H9 (cell line): ENCODE data around the gene ZFYVE28. TPM values are rescaled to one million over a fixed set of nuclear protein-coding genes. Genes with fewer than 3 reads are reported as not detected.
A peak's percentile ranks its signal among the peaks of the same experiment; 100 is the strongest.

Experiments used
- DNase-seq: peaks from one replicate; pipeline ENCODE4 v3.0.0-alpha.2; 2017
- H2AFZ ChIP-seq: one replicate; pipeline ENCODE4 v1.6.1; 2013; ENCODE audit warnings: mild to moderate bottlenecking, low read length, control low read depth, moderate library complexity
- H2AK5ac ChIP-seq: 2 replicates; pipeline ENCODE4 v1.6.1; 2013; ENCODE audit warnings: low read length, control low read depth, mixed read lengths; ENCODE audit not compliant: insufficient read length
- H2BK120ac ChIP-seq: one replicate; pipeline ENCODE4 v1.6.1; 2013; ENCODE audit warnings: low read depth, mild to moderate bottlenecking, low read length, control low read depth, inconsistent platforms; ENCODE audit not compliant: poor library complexity, severe bottlenecking
- H2BK12ac ChIP-seq: 2 replicates; pipeline ENCODE4 v1.6.1; 2013; ENCODE audit warnings: low read length, control low read depth, mixed read lengths, low read depth; ENCODE audit not compliant: insufficient read length
- H2BK15ac ChIP-seq: 2 replicates; pipeline ENCODE4 v1.6.1; 2013; ENCODE audit warnings: low read depth, low read length, control low read depth
- H2BK20ac ChIP-seq: one replicate; pipeline ENCODE4 v1.6.1; 2013; ENCODE audit warnings: low read depth, mild to moderate bottlenecking, low read length, control low read depth, inconsistent platforms; ENCODE audit not compliant: poor library complexity, severe bottlenecking
- H2BK5ac ChIP-seq: 2 replicates; pipeline ENCODE4 v1.6.1; 2013; ENCODE audit warnings: low read length, control low read depth, mixed read lengths; ENCODE audit not compliant: insufficient read length
- H3K14ac ChIP-seq: 2 replicates; pipeline ENCODE4 v1.6.1; 2013; ENCODE audit warnings: low read length, control low read depth; ENCODE audit not compliant: insufficient read depth
- H3K18ac ChIP-seq: 2 replicates; pipeline ENCODE4 v1.6.1; 2013; ENCODE audit warnings: low read depth, mild to moderate bottlenecking, mixed read lengths, low read length, control low read depth; ENCODE audit not compliant: insufficient read length
- H3K23ac ChIP-seq: 2 replicates; pipeline ENCODE4 v1.6.1; 2013; ENCODE audit warnings: low read length, control low read depth, mixed read lengths, low read depth; ENCODE audit not compliant: insufficient read length
- H3K23me2 ChIP-seq: 2 replicates; pipeline ENCODE4 v1.6.1; 2013; ENCODE audit warnings: low read depth, mild to moderate bottlenecking, mixed read lengths, low read length, control low read depth; ENCODE audit not compliant: insufficient read length, poor library complexity, severe bottlenecking
- H3K27ac ChIP-seq: 2 replicates; pipeline ENCODE4 v1.5.1; 2013; ENCODE audit warnings: low read length, control low read depth, mixed read lengths, low read depth; ENCODE audit not compliant: insufficient read length
- H3K27me3 ChIP-seq: 2 replicates; pipeline ENCODE4 v1.6.1; 2013; ENCODE audit warnings: low read length, control low read depth, inconsistent platforms; ENCODE audit not compliant: insufficient read depth
- H3K4ac ChIP-seq: 2 replicates; pipeline ENCODE4 v1.6.1; 2013; ENCODE audit warnings: low read depth, mild to moderate bottlenecking, control low read depth, inconsistent platforms, low read length, moderate library complexity
- H3K4me1 ChIP-seq: 2 replicates; pipeline ENCODE4 v1.6.1; 2013; ENCODE audit warnings: low read length, control low read depth, inconsistent platforms; ENCODE audit not compliant: insufficient read depth
- H3K4me2 ChIP-seq: 2 replicates; pipeline ENCODE4 v1.6.1; 2013; ENCODE audit warnings: low read length, control low read depth, mixed read lengths; ENCODE audit not compliant: insufficient read length, insufficient read depth
- H3K56ac ChIP-seq: 2 replicates; pipeline ENCODE4 v1.6.1; 2013; ENCODE audit warnings: low read depth, mild to moderate bottlenecking, mixed read lengths, low read length, control low read depth; ENCODE audit not compliant: insufficient read length
- H3K79me1 ChIP-seq: 2 replicates; pipeline ENCODE4 v1.6.1; 2013; ENCODE audit warnings: low read depth, mild to moderate bottlenecking, moderate library complexity, low read length, control low read depth, inconsistent platforms; ENCODE audit not compliant: insufficient read depth, poor library complexity, severe bottlenecking
- H3K79me2 ChIP-seq: 2 replicates; pipeline ENCODE4 v1.6.1; 2013; ENCODE audit warnings: low read length, control low read depth, inconsistent platforms; ENCODE audit not compliant: insufficient read depth
- H3K9ac ChIP-seq: 2 replicates; pipeline ENCODE4 v1.6.1; 2013; ENCODE audit warnings: low read length, control low read depth, mixed read lengths; ENCODE audit not compliant: insufficient read length; ENCODE audit errors: extremely low read depth
- H3K9me3 ChIP-seq: one replicate; pipeline ENCODE4 v1.6.1; 2013; ENCODE audit warnings: low read depth, low read length, inconsistent platforms; ENCODE audit not compliant: control insufficient read depth
- H3T11ph ChIP-seq: one replicate; pipeline ENCODE4 v1.6.1; 2013; ENCODE audit warnings: mild to moderate bottlenecking, low read length, control low read depth, inconsistent platforms
- H4K20me1 ChIP-seq: one replicate; pipeline ENCODE4 v1.6.1; 2013; ENCODE audit not compliant: control insufficient read depth, insufficient read length, insufficient read depth
- H4K5ac ChIP-seq: 2 replicates; pipeline ENCODE4 v1.6.1; 2013; ENCODE audit warnings: low read depth, mild to moderate bottlenecking, mixed read lengths, low read length, control low read depth; ENCODE audit not compliant: insufficient read length
- H4K8ac ChIP-seq: replicated peaks from 2 replicates; pipeline ENCODE4 v1.6.1; 2013; ENCODE audit warnings: low read length, control low read depth, mixed read lengths, low read depth; ENCODE audit not compliant: insufficient read length
- H4K91ac ChIP-seq: 2 replicates; pipeline ENCODE4 v1.6.1; 2013; ENCODE audit warnings: low read depth, mild to moderate bottlenecking, moderate library complexity, mixed read lengths, low read length, control low read depth; ENCODE audit not compliant: insufficient read length
- H3K27ac Mint-ChIP-seq, 3 experiments: 2 replicates in 2 of 3; 3 replicates in 1 of 3; pipeline ENCODE4 v1.8.0; 2020 to 2021; ENCODE audit warnings: mixed read lengths in 3 of 3, mild to moderate bottlenecking in 1 of 3, moderate library complexity in 1 of 3
- H3K27me3 Mint-ChIP-seq: 2 replicates; pipeline ENCODE4 v1.8.0; 2021; ENCODE audit warnings: low read depth, mild to moderate bottlenecking, moderate library complexity, mixed read lengths
- H3K36me3 Mint-ChIP-seq, 3 experiments: 2 replicates in 2 of 3; 3 replicates in 1 of 3; pipeline ENCODE4 v1.8.0; 2020 to 2021; ENCODE audit warnings: low read depth in 3 of 3, mixed read lengths in 3 of 3; ENCODE audit not compliant: insufficient read depth in 1 of 3
- H3K4me1 Mint-ChIP-seq, 2 experiments: 2 replicates each; pipeline ENCODE4 v1.8.0; 2020; ENCODE audit warnings: mixed read lengths in 2 of 2
- H3K4me3 Mint-ChIP-seq, 2 experiments: 2 replicates in 1 of 2; 3 replicates in 1 of 2; pipeline ENCODE4 v1.8.0; 2020 to 2021; ENCODE audit warnings: mild to moderate bottlenecking in 2 of 2, mixed read lengths in 2 of 2, moderate library complexity in 1 of 2
- H3K9me3 Mint-ChIP-seq, 2 experiments: 2 replicates in 1 of 2; 3 replicates in 1 of 2; pipeline ENCODE4 v1.8.0; 2020; ENCODE audit warnings: mild to moderate bottlenecking in 2 of 2, mixed read lengths in 2 of 2, moderate library complexity in 1 of 2
- WGBS: extraction: QIAGEN DNeasy Blood & Tissue Kit; methylation state at CpG from one replicate; pipeline ENCODE4 v1.1.7; 2013; ENCODE audit warnings: missing lambda C conversion rate, low lambda C conversion rate, mixed read lengths; ENCODE audit not compliant: insufficient read length; ENCODE audit errors: extremely low coverage; 5-methylcytosine and 5-hydroxymethylcytosine counted together
- total RNA-seq: library from RNA; stranded (reverse); gene quantifications from 2 replicates; pipeline ENCODE4 v1.2.1, GENCODE V29; 2021
- TF ChIP-seq, protein P1 (sequence below): fragments of 200-600 bp; sonication (generic); conservative IDR thresholded peaks from 3 replicates; pipeline ENCODE4 v1.8.0; 2021; ENCODE audit warnings: antibody characterized with exemption, mild to moderate bottlenecking

Gene ZFYVE28
- total RNA-seq, 1 experiment from 2014 or later, result 0.98 TPM

DNA sequence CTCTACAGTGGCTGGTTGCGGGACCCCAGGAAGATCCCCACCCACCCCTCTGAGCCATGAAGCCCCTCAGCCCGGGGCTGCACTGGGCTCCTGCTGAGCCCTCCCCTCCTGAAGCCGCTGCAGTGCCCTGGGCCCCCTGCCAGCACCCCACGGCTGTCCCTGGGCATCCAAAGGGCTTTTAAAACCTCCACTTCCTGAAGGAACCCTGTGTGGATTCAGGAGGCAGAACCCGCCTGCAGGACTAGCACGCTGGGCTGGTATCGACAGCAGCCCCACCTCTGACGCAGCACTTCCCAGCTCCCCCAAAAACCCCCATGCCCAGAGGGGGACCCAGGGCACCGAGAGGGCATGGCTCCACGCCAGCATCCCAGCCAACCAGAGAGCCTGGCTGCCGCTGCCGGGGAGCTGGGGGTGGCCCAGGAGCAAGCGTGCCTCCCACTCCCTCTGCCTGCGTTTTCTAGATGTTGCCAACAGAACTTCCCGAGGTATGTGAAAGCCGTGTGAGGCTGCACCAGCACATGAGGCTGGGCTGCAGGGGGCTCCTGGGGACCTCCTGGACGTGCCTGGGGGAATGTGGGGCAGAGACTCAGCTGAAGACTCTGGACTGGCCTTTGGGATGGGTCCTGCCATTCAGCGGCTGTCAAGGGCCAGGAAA, 162.8 kb downstream of the ZFYVE28 start:
- H4K91ac ChIP-seq, result no peak overlapping the region
- H2AFZ ChIP-seq, result no peak overlapping the region
- no peaks in the 10 kb centered on the region for H3K9me3 Mint-ChIP-seq
- TF ChIP-seq, protein P1, sequence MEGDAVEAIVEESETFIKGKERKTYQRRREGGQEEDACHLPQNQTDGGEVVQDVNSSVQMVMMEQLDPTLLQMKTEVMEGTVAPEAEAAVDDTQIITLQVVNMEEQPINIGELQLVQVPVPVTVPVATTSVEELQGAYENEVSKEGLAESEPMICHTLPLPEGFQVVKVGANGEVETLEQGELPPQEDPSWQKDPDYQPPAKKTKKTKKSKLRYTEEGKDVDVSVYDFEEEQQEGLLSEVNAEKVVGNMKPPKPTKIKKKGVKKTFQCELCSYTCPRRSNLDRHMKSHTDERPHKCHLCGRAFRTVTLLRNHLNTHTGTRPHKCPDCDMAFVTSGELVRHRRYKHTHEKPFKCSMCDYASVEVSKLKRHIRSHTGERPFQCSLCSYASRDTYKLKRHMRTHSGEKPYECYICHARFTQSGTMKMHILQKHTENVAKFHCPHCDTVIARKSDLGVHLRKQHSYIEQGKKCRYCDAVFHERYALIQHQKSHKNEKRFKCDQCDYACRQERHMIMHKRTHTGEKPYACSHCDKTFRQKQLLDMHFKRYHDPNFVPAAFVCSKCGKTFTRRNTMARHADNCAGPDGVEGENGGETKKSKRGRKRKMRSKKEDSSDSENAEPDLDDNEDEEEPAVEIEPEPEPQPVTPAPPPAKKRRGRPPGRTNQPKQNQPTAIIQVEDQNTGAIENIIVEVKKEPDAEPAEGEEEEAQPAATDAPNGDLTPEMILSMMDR, result no peak
- H3K14ac ChIP-seq, result no peak overlapping the region
- H3K36me3 Mint-ChIP-seq, result peaks cover 5 to 18% (median 12%) of the 10 kb centered on the region in 3 experiments; a peak in 4 of 7 replicates
- no peak overlapping the region for H2BK5ac ChIP-seq
- peaks cover 4% of the 10 kb centered on the region for H3K23me2 ChIP-seq
- no CpG with 5 or more reads among the region's 18 CpGs for WGBS
- no peak overlapping the region for H2BK15ac ChIP-seq
- H3K27me3 Mint-ChIP-seq, result no peaks in the 10 kb centered on the region
- H4K5ac ChIP-seq, result no peak overlapping the region
- H2BK20ac ChIP-seq, result no peak overlapping the region
- no peak overlapping the region for H3K9ac ChIP-seq
- H3K79me2 ChIP-seq, result no peaks in the 10 kb centered on the region
- no peaks in the 10 kb centered on the region for H3K9me3 ChIP-seq
- H3T11ph ChIP-seq, result no peak overlapping the region
- H4K20me1 ChIP-seq, result peaks cover 2% of the 10 kb centered on the region
- H3K4me3 Mint-ChIP-seq, result no peak overlapping the region
- no peak overlapping the region for H3K56ac ChIP-seq
- H2BK120ac ChIP-seq, result no peak overlapping the region
- no peaks in the 10 kb centered on the region for H3K79me1 ChIP-seq
- H3K23ac ChIP-seq, result no peak overlapping the region
- no peaks in the 10 kb centered on the region for H3K4me1 Mint-ChIP-seq
- H3K4ac ChIP-seq, result no peak overlapping the region
- H3K18ac ChIP-seq, result no peak overlapping the region
- no peak overlapping the region for H3K4me2 ChIP-seq
- no peaks in the 10 kb centered on the region for H3K27me3 ChIP-seq
- H3K4me1 ChIP-seq, result no peaks in the 10 kb centered on the region
- no peak overlapping the region for H2BK12ac ChIP-seq
- no peak overlapping the region for H4K8ac ChIP-seq
- no peak overlapping the region for H3K27ac ChIP-seq
- peak; percentile 33 for DNase-seq
- H3K27ac Mint-ChIP-seq, result no peak overlapping the region; a peak in 1 of 7 replicates
- H2AK5ac ChIP-seq, result no peak overlapping the region
